Measurements from ENCODE around the gene MYO3B. TPM values are rescaled to one million over a fixed set of nuclear protein-coding genes. Genes with fewer than 3 reads are reported as not detected.
"Not testable (repeated sequence)": the region's sequence is repeated elsewhere in the genome, so short reads cannot be mapped to it uniquely, and the experiment has no call there.

MYO3B gene
- total RNA-seq, 1 experiment from 2014 or later = not detected

DNA sequence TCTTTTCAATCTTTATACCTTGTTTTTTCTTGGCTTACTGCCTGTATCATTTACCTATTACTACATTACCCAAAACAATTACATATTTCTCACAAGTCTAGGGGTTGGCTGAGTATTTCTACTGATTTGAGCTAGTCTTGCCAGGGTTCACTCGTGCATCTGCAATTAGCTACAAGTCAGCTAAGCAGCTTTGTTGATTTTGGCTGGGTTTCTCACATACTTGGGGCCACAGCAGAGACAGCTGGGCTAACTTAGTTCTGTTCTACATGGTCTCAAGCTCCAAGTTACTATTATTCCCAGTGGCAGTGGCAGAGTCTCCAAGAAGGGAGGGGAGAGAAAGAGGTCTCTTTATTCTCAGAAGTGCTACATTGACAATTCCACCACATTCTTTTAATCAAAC, 482.5 kb downstream of the MYO3B start:
- DNase-seq (ENCODE audit: extremely low read depth, low read depth) = no peak

- no peak for DNase-seq (ENCODE audit: extremely low read depth, low read depth)
Measured at GRCh38 chr2:170665743-170666142, 487.8 kb downstream of the MYO3B start.

DNA sequence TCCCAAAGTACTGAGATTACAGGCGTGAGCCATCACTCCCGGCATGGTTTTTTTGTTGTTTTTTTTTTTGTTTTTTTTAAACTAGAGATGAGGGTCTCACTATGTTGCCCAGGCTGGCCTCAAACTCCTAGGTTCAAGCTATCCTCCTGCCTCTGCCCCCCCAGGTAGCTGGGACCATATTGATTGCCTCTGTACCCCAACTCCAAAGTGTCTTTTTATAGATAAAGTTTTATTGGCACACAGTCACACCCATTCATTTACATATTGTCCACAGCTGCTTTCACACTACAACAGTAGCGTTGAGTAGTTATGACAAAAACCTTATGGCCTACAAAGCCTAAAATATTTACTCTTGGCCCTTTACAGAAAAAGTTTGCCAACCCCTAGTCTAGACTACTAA, 492.0 kb downstream of the MYO3B start:
- DNase-seq (ENCODE audit: extremely low read depth, low read depth) = no peak

GRCh38 chr2:170670651-170671050, 492.7 kb downstream of the MYO3B start:
- DNase-seq (ENCODE audit: extremely low read depth, low read depth) = no peak

- DNase-seq (ENCODE audit: extremely low read depth, low read depth) = no peak
Measured at GRCh38 chr2:170671079-170671478, 493.1 kb downstream of the MYO3B start.

DNA sequence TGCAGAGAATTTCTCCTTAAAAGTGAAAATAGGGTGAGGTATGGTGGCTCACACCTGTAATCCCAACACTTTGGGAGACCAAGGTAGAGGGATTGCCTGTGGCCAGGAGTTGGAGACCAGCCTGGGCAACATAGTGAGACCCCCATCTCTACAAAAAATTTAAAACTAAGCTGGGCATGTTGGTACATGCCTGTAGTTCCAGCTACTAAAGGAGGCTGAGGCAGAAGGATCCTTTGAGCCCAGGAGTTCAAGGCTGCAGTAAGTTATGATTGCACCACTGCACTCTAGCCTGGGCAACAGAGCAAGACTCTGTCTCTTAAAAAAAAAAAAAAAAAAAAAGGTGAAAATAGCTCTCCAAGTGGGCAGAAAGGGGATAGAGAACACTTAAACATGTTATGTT, 496.3 kb downstream of the MYO3B start:
- DNase-seq (ENCODE audit: extremely low read depth, low read depth) = not testable (repeated sequence)

- no peak for DNase-seq (ENCODE audit: extremely low read depth, low read depth)
Measured at GRCh38 chr2:170675701-170676100, 497.8 kb downstream of the MYO3B start.

DNA sequence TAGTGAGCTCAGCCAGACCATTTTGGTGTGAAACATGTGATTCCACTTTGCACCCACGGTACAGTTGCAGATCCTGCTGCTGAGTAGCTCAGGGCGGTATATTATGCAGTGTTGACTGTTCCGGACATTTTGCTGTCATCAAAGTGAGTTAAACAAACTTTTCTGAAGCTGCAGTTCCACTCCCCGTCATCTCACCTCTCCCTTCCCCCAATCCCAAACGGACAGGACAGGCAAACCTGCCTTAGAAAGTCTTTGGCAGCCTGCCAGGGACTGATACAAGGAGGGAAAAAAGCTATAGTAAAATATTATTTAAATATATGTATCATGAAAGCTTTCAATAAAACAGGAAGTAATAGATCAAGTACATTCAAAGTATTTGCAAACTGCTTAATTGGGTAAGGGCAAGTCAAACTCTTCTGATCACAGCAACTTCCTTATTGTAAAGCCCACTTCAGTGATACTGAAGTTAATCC, 501.7 kb downstream of the MYO3B start:
- peak; percentile 1 for DNase-seq (ENCODE audit: extremely low read depth, low read depth)

DNA sequence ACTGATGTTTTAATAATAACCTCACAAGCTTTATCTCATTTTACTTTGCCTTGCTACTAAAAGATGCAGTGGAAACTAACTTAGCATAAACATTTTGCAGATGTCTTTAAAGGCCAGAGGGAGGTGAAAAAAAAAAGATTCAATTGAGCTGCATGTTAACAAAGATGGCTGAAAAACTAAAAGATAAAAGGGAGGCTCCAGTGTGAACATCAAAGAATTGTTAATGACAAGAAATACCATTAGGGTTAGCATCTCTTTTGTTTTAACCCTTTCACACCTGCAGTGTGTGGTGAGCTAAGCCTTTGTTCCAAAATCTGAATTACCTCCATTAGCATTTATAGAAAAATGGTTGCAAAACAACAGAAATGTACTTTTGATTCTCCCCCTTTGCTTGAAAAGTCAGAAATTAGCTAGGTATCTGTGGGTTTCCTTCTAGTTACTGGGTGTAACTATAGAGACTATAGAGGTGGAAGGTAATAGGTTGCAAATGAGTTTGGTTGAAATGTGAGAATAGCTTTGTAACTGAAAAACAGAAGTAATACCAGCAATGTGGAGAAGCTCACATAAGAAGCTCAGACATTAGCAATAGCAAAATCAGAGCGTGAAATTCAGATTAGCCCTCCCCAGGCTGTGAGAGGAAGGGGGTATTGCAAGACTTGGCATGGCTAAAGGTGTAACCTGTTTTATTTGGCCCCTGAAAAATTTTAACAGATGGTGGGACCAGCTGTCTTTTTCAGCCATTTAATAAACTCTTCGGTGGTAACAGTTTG, 502.4 kb downstream of the MYO3B start:
- DNase-seq (ENCODE audit: extremely low read depth, low read depth) = no peak

DNA sequence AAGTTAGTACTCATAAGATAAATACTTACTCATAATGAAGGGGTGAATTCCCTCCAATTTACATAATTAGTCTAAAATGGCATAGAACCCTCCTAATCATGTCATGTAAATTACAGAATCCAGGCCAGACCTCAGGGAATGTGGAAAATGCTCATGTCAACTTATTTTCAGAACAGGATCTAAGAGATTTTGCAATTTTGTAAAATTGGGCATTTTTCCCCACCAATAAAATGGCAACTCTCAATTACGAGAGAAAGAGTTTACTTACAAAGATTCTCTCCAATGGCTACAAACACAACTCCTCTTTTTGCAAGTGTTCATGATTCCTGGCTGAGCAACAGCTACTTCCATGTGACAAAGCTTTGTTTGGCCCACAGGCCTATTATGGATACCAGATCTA, 503.4 kb downstream of the MYO3B start:
- DNase-seq (ENCODE audit: extremely low read depth, low read depth) = no peak

GRCh38 chr2:170685591-170685990, 507.6 kb downstream of the MYO3B start:
- no peak for DNase-seq (ENCODE audit: extremely low read depth, low read depth)

- no peak for DNase-seq (ENCODE audit: extremely low read depth, low read depth)
Measured at GRCh38 chr2:170689481-170689880, 511.5 kb downstream of the MYO3B start.

GRCh38 chr2:170690640-170691039, 512.7 kb downstream of the MYO3B start:
- DNase-seq (ENCODE audit: extremely low read depth, low read depth) = no peak

DNA sequence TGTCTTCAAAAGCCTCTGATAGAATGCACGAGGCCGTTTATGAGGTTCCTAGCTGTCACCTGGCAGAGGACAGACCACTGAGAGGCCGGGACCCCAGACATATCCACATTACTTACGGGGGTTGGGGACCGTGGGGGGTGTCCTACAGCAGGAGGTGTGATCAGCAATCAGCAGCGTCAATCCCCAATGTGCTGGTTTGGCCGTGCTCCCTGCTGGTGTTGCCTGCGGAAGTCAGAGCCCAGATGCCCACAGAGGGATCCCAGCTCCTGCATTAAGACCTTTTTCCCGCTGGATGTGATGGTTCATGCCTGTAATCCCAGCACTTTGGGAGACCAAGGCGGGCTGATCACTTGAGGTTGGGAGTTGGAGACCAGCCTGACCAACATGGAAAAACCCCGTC, 516.4 kb downstream of the MYO3B start:
- DNase-seq (ENCODE audit: extremely low read depth, low read depth) = no peak

DNA sequence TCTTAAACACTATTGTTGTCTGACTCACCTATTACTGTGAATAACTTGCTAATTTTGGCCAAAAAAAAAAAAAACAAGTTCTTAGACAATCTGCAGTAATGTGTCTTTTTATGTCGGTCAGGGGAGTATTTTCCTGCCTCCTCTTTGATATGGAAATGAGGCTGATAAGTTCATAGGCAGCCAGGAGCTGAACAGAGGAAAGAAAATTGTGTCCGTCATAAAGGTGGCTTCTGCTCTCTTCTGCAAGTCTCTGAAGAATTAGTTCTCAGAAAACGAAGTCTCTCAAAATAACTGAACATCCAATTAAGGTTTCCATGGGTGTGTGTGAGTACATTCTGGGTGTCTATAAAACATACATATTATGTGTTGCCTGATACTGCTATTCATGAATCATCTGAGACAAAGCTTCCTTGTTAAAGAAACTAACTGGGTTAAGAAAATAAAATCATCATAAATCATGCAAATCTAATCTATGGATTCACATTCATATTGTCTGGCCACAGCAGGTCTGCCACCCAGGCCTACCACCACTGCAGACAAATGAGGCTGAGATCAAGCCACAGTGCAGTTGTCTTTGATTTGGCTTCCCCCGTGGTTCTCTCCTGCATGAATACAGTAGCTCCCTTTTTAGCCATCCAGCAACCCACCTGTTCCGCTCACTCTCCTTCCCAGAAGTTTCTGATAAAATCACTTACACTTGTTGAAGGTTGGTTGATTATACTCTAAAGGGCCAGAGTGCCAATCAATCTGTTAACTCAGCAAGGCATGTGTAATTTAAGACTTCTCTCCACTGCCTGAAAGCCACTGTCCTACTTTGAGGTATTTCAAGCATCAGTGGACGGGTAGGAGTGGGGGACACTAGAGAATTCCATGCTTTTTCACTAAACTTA, 517.8 kb downstream of the MYO3B start:
- no peak for DNase-seq (ENCODE audit: extremely low read depth, low read depth)

DNA sequence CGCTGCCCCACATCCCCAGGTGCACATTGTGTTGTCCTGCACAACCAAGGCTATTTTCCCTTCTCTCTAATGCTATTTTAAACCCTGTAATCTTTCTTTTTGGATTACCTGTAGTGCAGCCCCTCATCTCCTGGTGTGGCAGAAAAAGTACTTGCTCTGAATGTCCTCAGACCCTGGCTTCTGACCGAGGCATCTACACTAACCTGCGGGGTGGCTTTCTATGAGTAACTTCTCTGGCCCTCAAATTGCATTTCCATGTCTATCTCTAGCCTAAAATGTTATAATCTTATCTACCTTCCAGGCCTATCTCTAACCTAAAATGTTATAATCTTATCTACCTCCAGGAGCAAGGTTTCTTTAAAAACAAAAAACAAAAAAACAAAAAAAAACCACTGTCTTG, 519.0 kb downstream of the MYO3B start:
- no peak for DNase-seq (ENCODE audit: extremely low read depth, low read depth)

DNA sequence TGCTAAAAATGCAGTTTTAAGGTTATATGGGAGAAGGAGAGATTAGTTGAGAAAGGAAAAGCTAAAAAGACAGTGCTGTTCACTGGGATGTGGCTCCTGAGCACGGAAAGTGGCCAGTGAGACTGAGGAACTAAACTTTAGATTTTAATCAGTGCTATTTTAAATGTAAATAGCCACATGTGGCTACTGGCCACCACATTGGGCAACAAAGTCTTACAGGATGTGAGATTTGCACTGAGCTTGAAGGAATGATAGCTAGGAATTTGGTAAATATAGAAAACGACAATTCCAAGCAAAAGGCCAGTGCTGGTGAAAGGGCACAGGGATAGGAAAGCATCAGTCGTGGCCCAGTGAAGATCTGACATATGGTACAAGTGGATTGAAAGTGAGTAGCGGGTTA, 523.1 kb downstream of the MYO3B start:
- no peak for DNase-seq (ENCODE audit: extremely low read depth, low read depth)

DNA sequence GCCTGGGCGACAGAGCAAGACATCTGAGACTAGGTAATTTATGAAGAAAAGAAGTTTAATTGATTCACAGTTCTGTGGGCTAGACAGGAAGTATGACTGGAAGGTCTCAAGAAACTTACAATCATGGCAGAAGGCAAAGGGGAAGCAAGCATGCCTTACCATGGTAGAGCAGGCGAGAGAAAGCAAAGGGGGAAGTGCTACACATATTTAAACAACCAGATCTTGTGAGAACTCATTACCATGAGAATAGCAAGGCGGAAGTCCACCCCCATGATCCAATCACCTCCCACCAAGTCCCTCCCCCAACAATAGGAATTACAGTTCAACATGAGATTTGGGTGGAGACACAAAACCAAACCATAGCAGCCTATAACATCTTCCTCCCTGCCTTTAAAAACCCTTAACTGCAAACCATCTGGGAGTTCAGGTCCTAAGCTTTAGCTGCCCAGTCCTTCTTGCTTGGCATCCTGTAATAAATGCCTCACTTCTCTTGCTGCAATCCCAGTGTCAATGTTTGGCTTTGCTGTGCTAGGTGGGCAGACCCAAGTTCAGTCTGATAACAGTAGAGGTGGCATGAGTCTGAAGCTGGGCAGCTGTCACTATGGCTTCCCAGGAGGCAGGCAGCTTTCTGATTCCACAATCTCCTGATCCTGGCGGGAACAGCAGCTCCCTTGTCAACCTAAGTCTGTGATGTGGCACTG, 526.0 kb downstream of the MYO3B start:
- no peak for DNase-seq (ENCODE audit: extremely low read depth, low read depth)
